Gastroesophageal sphincter (tissue), 3 donors: Measurements from ENCODE around the gene TMCC1.

Source experiments
- CTCF ChIP-seq, 4 experiments: fragments of 200-600 bp in 2 of 4; fragments of 450-650 bp in 2 of 4; sonication (generic) in 1 of 4; IDR thresholded peaks; one replicate each; pipeline ENCODE4 v1.5.1; 2017 to 2019; ENCODE audit warnings: antibody characterized with exemption in 4 of 4, mild to moderate bottlenecking in 2 of 4, moderate library complexity in 2 of 4
- EP300 ChIP-seq: sonication (generic); formaldehyde crosslinking; IDR thresholded peaks from one replicate; pipeline ENCODE4 v1.6.1; 2017; ENCODE audit warnings: antibody characterized with exemption, mild to moderate bottlenecking
- POLR2A ChIP-seq, 2 donors: fragments of 450-650 bp; IDR thresholded peaks; one replicate each; pipeline ENCODE4 v1.6.1; 2017; ENCODE audit warnings: antibody characterized with exemption in 2 of 2, mild to moderate bottlenecking in 2 of 2, moderate library complexity in 1 of 2
- POLR2AphosphoS5 ChIP-seq: sonication (generic); formaldehyde crosslinking; IDR thresholded peaks from one replicate; pipeline ENCODE4 v1.6.1; 2017; ENCODE audit warnings: antibody characterized with exemption

- TF ChIP-seq CTCF (IDR thresholded peaks at IDR 0.05) (no peak), EP300 (no peak), POLR2A (IDR thresholded peaks at IDR 0.05) (no peak), POLR2AphosphoS5 (no peak)
These were observed 15.2 kb downstream of the TMCC1 start for GRCh38 chr3:129878355-129878754.
